ENCODE data around the gene NHS. TPM values are rescaled to one million over a fixed set of nuclear protein-coding genes. Genes with fewer than 3 reads are reported as not detected.
A peak's percentile ranks its signal among the peaks of the same experiment; 100 is the strongest.

Gene NHS
- total and polyA plus RNA-seq, 5 donors from 2014 or later, result 0.03 to 1.3 (median 0.05) TPM; not detected in 2

DNA sequence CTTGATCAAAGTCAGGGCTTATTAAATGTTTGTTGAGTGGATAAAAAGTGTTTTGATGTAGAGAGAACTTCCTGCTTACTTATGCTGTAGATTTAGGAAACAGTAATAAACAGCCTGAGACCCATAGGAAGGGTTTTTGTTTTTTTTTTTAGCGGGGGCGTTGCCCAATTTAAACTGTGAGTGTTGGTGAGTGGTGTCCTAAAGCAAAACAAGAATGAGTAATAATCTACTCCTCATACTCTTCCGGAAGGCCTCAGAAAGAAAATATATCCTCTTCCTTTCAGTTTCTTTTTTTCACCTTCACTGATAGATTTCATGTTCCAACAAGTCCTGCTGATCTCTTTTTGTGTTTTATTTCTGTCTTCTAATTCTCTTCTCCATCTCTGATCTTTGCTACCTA, 257.9 kb downstream of the NHS start:
- Mint-ChIP-seq H3K9me3 (peaks cover 0 to 4% (median 0%) of the 10 kb centered on the region in 7 donors), H3K27ac (peak overlapping the region; percentile 36 to 86 (median 37)), H3K4me1 (peaks cover 2 to 16% (median 11%) of the 10 kb centered on the region in 4 donors), H3K36me3 (no peaks in the 10 kb centered on the region), H3K4me3 (peak overlapping the region; percentile 4 to 62 (median 16)), H3K27me3 (peaks cover 2% of the 10 kb centered on the region)
- Histone ChIP-seq H3K9me3 (ENCODE audit: control insufficient read depth in 2 of 2, low read length in 2 of 2) (no peaks in the 10 kb centered on the region), H3K4me3 (ENCODE audit: low read depth, low read length) (peak overlapping the region; percentile 44), H3K27me3 (ENCODE audit: control insufficient read depth, insufficient read depth, low read length) (no peaks in the 10 kb centered on the region), H3K4me1 (ENCODE audit: control insufficient read depth, insufficient read depth, low read length, poor library complexity, severe bottlenecking) (no peaks in the 10 kb centered on the region), H3K36me3 (ENCODE audit: control insufficient read depth, insufficient read depth, low read length) (no peaks in the 10 kb centered on the region), H3K27ac (ENCODE audit: insufficient read depth, low read length, poor library complexity, severe bottlenecking) (peak overlapping the region; percentile 14)
- ATAC-seq (ENCODE audit: low read depth in 2 of 2) (peak; percentile 62 to 70), DNase-seq (peak in 1 of 3 donors; percentile 54)

DNA sequence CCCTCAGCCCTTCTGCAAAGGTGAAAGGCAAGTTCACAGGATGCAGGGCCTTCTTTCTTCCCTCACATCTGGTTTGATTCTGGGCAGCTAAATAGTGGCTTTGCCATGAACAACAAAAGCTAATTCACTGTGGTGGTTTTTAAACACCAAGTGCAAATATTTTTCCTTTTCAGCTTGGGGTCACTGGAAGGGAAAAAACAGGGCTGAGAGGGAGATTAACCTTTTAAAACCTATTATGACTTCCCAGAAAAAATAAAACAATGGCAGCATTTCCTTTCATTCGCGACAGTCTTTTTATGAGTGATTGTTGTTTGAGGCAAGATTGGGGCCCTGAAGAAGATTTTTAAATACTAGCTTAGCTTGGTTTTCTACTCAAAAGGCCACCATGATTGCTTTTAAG, 258.5 kb downstream of the NHS start:
- peak overlapping the region; percentile 44 for H3K4me3 ChIP-seq (ENCODE audit: low read depth, low read length)
- H3K27me3 Mint-ChIP-seq, result no peaks in the 10 kb centered on the region
- peaks cover 2 to 16% (median 11%) of the 10 kb centered on the region in 4 donors for H3K4me1 Mint-ChIP-seq
- H3K36me3 ChIP-seq (ENCODE audit: control insufficient read depth, insufficient read depth, low read length), result no peaks in the 10 kb centered on the region
- H3K27me3 ChIP-seq (ENCODE audit: control insufficient read depth, insufficient read depth, low read length), result no peaks in the 10 kb centered on the region
- peak overlapping the region in 1 of 4 donors; percentile 4 for H3K4me3 Mint-ChIP-seq
- H3K36me3 Mint-ChIP-seq, result no peaks in the 10 kb centered on the region
- ATAC-seq (ENCODE audit: low read depth in 2 of 2) (no peak), DNase-seq (no peak)
- peaks cover 0 to 4% (median 0%) of the 10 kb centered on the region in 7 donors for H3K9me3 Mint-ChIP-seq
- no peaks in the 10 kb centered on the region for H3K9me3 ChIP-seq (ENCODE audit: control insufficient read depth in 2 of 2, low read length in 2 of 2)
- H3K4me1 ChIP-seq (ENCODE audit: control insufficient read depth, insufficient read depth, low read length, poor library complexity, severe bottlenecking), result no peaks in the 10 kb centered on the region
- peak overlapping the region in 2 of 3 donors; percentile 36 to 63 for H3K27ac Mint-ChIP-seq
- H3K27ac ChIP-seq (ENCODE audit: insufficient read depth, low read length, poor library complexity, severe bottlenecking), result peak overlapping the region; percentile 14

DNA sequence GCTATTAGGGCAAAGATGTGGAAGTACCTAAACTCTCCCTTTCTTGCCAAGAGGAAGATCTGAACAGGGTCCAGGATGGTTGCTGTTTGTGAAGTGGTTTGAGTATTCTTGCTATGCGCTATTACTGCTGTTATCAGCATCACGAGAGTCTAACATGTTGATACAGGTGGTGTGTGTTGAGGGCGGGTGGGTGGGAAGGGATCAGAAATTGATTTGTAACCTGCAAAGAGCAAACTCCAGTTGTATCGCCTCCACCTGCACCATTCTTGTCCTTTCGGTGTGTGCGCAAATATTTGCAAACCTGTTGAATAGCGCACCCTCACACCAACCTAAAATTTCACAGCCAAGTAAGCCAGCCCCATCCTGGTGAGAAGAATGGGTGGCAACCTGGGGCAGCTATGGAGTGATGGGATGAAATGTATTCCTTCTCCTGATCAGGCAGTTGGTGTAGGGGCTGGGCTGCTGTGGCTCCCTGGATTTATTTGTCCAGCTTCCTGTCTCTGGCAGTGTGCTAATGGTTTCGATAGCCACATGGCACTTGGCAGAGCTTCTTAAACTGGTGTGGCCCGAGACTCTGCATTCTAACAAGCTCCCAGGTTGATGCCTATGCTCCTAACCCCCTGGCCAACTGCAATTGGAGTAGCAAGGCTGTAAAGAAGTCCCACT, 259.7 kb downstream of the NHS start:
- DNase-seq, result no peak
- H3K9me3 Mint-ChIP-seq, result peaks cover 0 to 4% (median 0%) of the 10 kb centered on the region in 7 donors
- Histone ChIP-seq H3K36me3 (ENCODE audit: control insufficient read depth, insufficient read depth, low read length) (no peaks in the 10 kb centered on the region), H3K4me3 (ENCODE audit: low read depth, low read length) (no peak overlapping the region), H3K27ac (ENCODE audit: insufficient read depth, low read length, poor library complexity, severe bottlenecking) (no peak overlapping the region), H3K27me3 (ENCODE audit: control insufficient read depth, insufficient read depth, low read length) (no peaks in the 10 kb centered on the region), H3K4me1 (ENCODE audit: control insufficient read depth, insufficient read depth, low read length, poor library complexity, severe bottlenecking) (no peaks in the 10 kb centered on the region), H3K9me3 (ENCODE audit: control insufficient read depth in 2 of 2, low read length in 2 of 2) (no peaks in the 10 kb centered on the region)
- H3K4me3 Mint-ChIP-seq, result no peak overlapping the region
- H3K27ac Mint-ChIP-seq, result peak overlapping the region in 1 of 3 donors; percentile 72
- no peaks in the 10 kb centered on the region for H3K27me3 Mint-ChIP-seq
- ATAC-seq (ENCODE audit: low read depth in 2 of 2), result no peak
- H3K36me3 Mint-ChIP-seq, result no peaks in the 10 kb centered on the region
- peaks cover 2 to 16% (median 11%) of the 10 kb centered on the region in 4 donors for H3K4me1 Mint-ChIP-seq

DNA sequence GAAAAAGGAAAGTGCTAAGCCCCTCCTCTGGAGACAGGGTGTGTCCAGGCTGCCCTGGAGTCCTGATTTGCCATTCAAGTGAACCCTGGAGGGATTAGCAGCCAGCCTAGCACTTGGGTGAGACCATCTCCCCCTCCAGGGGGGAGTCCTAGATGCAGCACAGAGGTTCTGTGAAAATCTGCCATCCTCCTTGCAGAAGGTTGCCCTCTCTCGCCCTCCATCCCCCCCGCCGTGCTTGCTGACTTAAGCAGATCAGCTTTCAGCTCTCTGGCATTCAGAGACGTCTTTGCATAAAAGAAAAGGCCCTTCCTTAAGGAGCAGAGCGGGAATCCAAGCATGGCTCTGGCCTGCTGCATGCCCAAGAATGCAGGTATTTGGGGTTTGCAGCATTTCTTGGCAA, 260.2 kb downstream of the NHS start:
- Histone ChIP-seq H3K27ac (ENCODE audit: insufficient read depth, low read length, poor library complexity, severe bottlenecking) (no peak overlapping the region), H3K9me3 (ENCODE audit: control insufficient read depth in 2 of 2, low read length in 2 of 2) (no peaks in the 10 kb centered on the region), H3K27me3 (ENCODE audit: control insufficient read depth, insufficient read depth, low read length) (no peaks in the 10 kb centered on the region), H3K36me3 (ENCODE audit: control insufficient read depth, insufficient read depth, low read length) (no peaks in the 10 kb centered on the region), H3K4me3 (ENCODE audit: low read depth, low read length) (no peak overlapping the region), H3K4me1 (ENCODE audit: control insufficient read depth, insufficient read depth, low read length, poor library complexity, severe bottlenecking) (no peaks in the 10 kb centered on the region)
- no peak for ATAC-seq (ENCODE audit: low read depth in 2 of 2)
- DNase-seq, result no peak
- H3K4me3 Mint-ChIP-seq, result no peak overlapping the region
- H3K36me3 Mint-ChIP-seq, result no peaks in the 10 kb centered on the region
- no peak overlapping the region for H3K27ac Mint-ChIP-seq
- H3K27me3 Mint-ChIP-seq, result no peaks in the 10 kb centered on the region
- H3K9me3 Mint-ChIP-seq, result peaks cover 0 to 4% (median 0%) of the 10 kb centered on the region in 7 donors
- H3K4me1 Mint-ChIP-seq, result peaks cover 2 to 16% (median 11%) of the 10 kb centered on the region in 4 donors

DNA sequence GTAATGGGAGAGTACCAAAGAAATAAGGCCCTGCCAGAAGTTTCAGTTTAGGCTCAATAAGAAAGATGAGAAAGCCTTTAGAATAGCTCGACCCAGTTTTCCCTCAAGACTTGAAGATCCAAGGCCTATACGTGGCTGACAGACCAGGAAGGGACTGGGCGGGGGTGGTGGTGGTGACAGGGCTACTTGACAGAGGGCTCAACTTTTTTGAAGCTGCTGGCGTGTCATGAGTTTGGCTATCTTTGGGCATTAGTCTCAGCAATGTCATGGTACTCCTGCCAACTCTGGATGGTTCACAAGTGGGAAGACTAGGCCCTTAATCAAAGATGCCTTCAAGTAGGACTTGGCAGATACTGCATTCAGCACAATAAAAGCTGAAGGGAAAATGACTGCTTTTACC, 262.2 kb downstream of the NHS start:
- no peaks in the 10 kb centered on the region for H3K36me3 ChIP-seq (ENCODE audit: control insufficient read depth, insufficient read depth, low read length)
- H3K4me1 ChIP-seq (ENCODE audit: control insufficient read depth, insufficient read depth, low read length, poor library complexity, severe bottlenecking), result no peaks in the 10 kb centered on the region
- Mint-ChIP-seq H3K9me3 (peaks cover 0 to 4% (median 0%) of the 10 kb centered on the region in 7 donors), H3K36me3 (no peaks in the 10 kb centered on the region), H3K27ac (no peak overlapping the region), H3K27me3 (no peaks in the 10 kb centered on the region), H3K4me3 (no peak overlapping the region), H3K4me1 (peaks cover 2 to 15% (median 11%) of the 10 kb centered on the region in 4 donors)
- H3K4me3 ChIP-seq (ENCODE audit: low read depth, low read length), result no peak overlapping the region
- no peak overlapping the region for H3K27ac ChIP-seq (ENCODE audit: insufficient read depth, low read length, poor library complexity, severe bottlenecking)
- no peaks in the 10 kb centered on the region for H3K9me3 ChIP-seq (ENCODE audit: control insufficient read depth in 2 of 2, low read length in 2 of 2)
- no peaks in the 10 kb centered on the region for H3K27me3 ChIP-seq (ENCODE audit: control insufficient read depth, insufficient read depth, low read length)
- ATAC-seq (ENCODE audit: low read depth in 2 of 2) (no peak), DNase-seq (no peak)

DNA sequence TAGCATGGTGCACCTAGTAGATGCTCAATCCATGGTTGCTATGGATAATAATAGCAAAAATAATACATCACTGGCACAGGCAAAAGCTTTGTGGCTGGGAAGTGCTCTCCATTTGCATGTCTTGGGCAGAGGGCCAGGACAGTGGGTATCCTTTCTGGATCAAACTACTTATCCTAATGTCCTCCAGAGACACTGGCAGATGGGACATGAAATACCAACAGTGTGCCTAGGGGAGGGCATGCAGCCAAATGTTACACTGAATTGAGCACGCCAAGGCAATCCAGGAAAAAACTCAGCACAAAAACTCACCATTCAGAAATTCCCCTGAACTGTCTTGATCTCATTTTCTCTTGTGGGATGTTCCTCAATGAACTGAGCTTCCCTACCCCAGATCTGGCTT, 263.7 kb downstream of the NHS start:
- H3K27ac ChIP-seq (ENCODE audit: insufficient read depth, low read length, poor library complexity, severe bottlenecking), result no peak overlapping the region
- H3K36me3 ChIP-seq (ENCODE audit: control insufficient read depth, insufficient read depth, low read length), result no peaks in the 10 kb centered on the region
- peaks cover 0 to 4% (median 0%) of the 10 kb centered on the region in 7 donors for H3K9me3 Mint-ChIP-seq
- DNase-seq (no peak), ATAC-seq (ENCODE audit: low read depth in 2 of 2) (no peak)
- no peak overlapping the region for H3K4me3 ChIP-seq (ENCODE audit: low read depth, low read length)
- H3K27me3 ChIP-seq (ENCODE audit: control insufficient read depth, insufficient read depth, low read length), result no peaks in the 10 kb centered on the region
- H3K27ac Mint-ChIP-seq, result no peak overlapping the region
- H3K27me3 Mint-ChIP-seq, result no peaks in the 10 kb centered on the region
- H3K36me3 Mint-ChIP-seq, result no peaks in the 10 kb centered on the region
- H3K4me1 Mint-ChIP-seq, result peaks cover 0 to 5% (median under 1%) of the 10 kb centered on the region in 4 donors
- H3K4me3 Mint-ChIP-seq, result no peak overlapping the region
- H3K4me1 ChIP-seq (ENCODE audit: control insufficient read depth, insufficient read depth, low read length, poor library complexity, severe bottlenecking), result no peaks in the 10 kb centered on the region
- no peaks in the 10 kb centered on the region for H3K9me3 ChIP-seq (ENCODE audit: control insufficient read depth in 2 of 2, low read length in 2 of 2)

DNA sequence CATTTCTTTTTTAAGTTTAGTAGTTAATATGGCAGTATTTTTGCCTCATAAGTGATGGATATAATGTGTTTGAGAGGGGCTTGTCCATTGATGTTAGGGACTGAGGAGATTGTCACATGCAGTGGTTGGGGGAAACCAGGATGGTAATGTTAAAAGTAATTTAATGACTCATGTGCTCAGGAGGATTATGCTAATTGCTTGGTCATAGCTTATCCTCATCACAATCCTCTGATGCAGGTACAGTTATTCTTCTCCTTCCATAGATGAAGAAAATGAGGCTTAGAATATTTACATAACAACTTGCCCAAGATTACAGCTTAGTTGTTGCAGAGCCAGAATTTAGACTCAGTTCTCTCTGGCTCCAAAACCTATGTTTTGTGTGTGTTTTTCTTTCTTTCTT, 267.9 kb downstream of the NHS start:
- Histone ChIP-seq H3K9me3 (ENCODE audit: control insufficient read depth in 2 of 2, low read length in 2 of 2) (no peaks in the 10 kb centered on the region), H3K36me3 (ENCODE audit: control insufficient read depth, insufficient read depth, low read length) (no peaks in the 10 kb centered on the region), H3K4me1 (ENCODE audit: control insufficient read depth, insufficient read depth, low read length, poor library complexity, severe bottlenecking) (no peaks in the 10 kb centered on the region), H3K27me3 (ENCODE audit: control insufficient read depth, insufficient read depth, low read length) (no peaks in the 10 kb centered on the region), H3K4me3 (ENCODE audit: low read depth, low read length) (no peak overlapping the region), H3K27ac (ENCODE audit: insufficient read depth, low read length, poor library complexity, severe bottlenecking) (no peak overlapping the region)
- Mint-ChIP-seq H3K27me3 (no peaks in the 10 kb centered on the region), H3K36me3 (no peaks in the 10 kb centered on the region), H3K9me3 (peaks cover 0 to 2% (median 0%) of the 10 kb centered on the region in 7 donors), H3K4me1 (no peaks in the 10 kb centered on the region), H3K27ac (peak overlapping the region in 1 of 3 donors; percentile 7), H3K4me3 (no peak overlapping the region)
- no peak for ATAC-seq (ENCODE audit: low read depth in 2 of 2)
- no peak for DNase-seq

DNA sequence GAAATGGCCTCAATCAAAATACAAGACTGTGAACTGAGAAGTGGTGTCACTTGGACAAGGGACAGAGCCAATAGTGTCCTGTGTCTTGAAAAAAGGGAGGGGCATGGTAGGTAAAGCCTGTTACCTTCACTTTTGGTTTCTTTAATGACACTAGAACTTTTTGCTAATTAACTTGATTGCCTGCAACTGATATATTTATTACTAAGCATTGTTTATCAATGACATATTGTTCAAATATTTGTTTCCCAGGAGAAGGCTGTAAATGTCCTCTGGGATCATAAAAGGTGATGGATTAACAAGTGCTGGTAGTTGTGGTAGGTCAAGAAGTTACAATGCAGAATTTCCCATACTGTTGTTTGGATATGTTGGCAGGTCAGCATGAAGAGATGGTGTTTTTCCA, 268.5 kb downstream of the NHS start:
- no peaks in the 10 kb centered on the region for H3K36me3 ChIP-seq (ENCODE audit: control insufficient read depth, insufficient read depth, low read length)
- H3K27me3 Mint-ChIP-seq, result no peaks in the 10 kb centered on the region
- no peak overlapping the region for H3K4me3 ChIP-seq (ENCODE audit: low read depth, low read length)
- no peak overlapping the region for H3K27ac Mint-ChIP-seq
- DNase-seq, result peak in 1 of 3 donors; percentile 2
- no peaks in the 10 kb centered on the region for H3K9me3 ChIP-seq (ENCODE audit: control insufficient read depth in 2 of 2, low read length in 2 of 2)
- H3K4me1 Mint-ChIP-seq, result no peaks in the 10 kb centered on the region
- H3K27ac ChIP-seq (ENCODE audit: insufficient read depth, low read length, poor library complexity, severe bottlenecking), result no peak overlapping the region
- no peak overlapping the region for H3K4me3 Mint-ChIP-seq
- H3K27me3 ChIP-seq (ENCODE audit: control insufficient read depth, insufficient read depth, low read length), result no peaks in the 10 kb centered on the region
- H3K9me3 Mint-ChIP-seq, result peaks cover 0 to 2% (median 0%) of the 10 kb centered on the region in 7 donors
- ATAC-seq (ENCODE audit: low read depth in 2 of 2), result no peak
- no peaks in the 10 kb centered on the region for H3K36me3 Mint-ChIP-seq
- no peaks in the 10 kb centered on the region for H3K4me1 ChIP-seq (ENCODE audit: control insufficient read depth, insufficient read depth, low read length, poor library complexity, severe bottlenecking)
